ENCODE results near the gene LRTM2. TPM values are rescaled to one million over a fixed set of nuclear protein-coding genes. Genes with fewer than 3 reads are reported as not detected.

Gene LRTM2
- total RNA-seq, 1 experiment from 2014 or later: not detected

DNA sequence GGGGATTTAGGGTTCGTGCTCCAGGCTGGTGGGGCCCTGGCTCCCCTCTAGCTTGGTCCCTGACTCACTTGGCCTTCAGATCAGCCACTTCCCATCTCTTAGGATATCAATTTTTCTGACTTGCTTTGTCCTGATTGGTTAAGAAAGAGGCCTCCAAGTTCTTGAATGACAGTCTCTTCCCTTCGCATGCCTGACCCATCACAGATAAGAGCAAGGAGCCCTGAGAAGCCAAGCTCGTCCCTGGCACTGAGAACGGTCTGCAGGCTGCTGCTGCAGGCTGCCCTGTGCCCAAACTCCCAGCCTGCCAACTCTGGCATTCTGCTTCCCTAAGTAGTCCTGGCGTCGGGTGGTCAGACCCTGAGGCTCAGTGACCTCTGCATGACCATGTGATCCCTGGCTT is 794 bp upstream of the LRTM2 start:
- H3K9me3 Mint-ChIP-seq (ENCODE audit: unreplicated experiment): no peaks in the 10 kb centered on the region
- no TSS peak for BruUV-seq (replicated peaks)
- no peak for DNase-seq
- peaks cover 5% of the 10 kb centered on the region for H3K36me3 Mint-ChIP-seq (ENCODE audit: insufficient read depth, unreplicated experiment)
- Histone ChIP-seq H3K36me3 (ENCODE audit: control insufficient read depth, insufficient read depth, low read length) (no peaks in the 10 kb centered on the region), H3K4me3 (ENCODE audit: low read depth, low read length) (no peak overlapping the region), H3K4me1 (peaks cover 12% of the 10 kb centered on the region; the same call in 1 of the 2 replicates), H3K27me3 (replicated peaks; ENCODE audit: control insufficient read depth, insufficient read depth, low read length) (no peaks in the 10 kb centered on the region), H3K9me3 (no peaks in the 10 kb centered on the region)
- ChIA-PET POLR2A (no interaction called here), CTCF (no interaction called here)
- H3K4me1 Mint-ChIP-seq (ENCODE audit: low read depth, unreplicated experiment): peaks cover 7% of the 10 kb centered on the region
- H3K27ac Mint-ChIP-seq (ENCODE audit: unreplicated experiment): no peak overlapping the region
- no peak overlapping the region for H3K4me3 Mint-ChIP-seq (ENCODE audit: unreplicated experiment)
- TF ChIP-seq, protein P1, sequence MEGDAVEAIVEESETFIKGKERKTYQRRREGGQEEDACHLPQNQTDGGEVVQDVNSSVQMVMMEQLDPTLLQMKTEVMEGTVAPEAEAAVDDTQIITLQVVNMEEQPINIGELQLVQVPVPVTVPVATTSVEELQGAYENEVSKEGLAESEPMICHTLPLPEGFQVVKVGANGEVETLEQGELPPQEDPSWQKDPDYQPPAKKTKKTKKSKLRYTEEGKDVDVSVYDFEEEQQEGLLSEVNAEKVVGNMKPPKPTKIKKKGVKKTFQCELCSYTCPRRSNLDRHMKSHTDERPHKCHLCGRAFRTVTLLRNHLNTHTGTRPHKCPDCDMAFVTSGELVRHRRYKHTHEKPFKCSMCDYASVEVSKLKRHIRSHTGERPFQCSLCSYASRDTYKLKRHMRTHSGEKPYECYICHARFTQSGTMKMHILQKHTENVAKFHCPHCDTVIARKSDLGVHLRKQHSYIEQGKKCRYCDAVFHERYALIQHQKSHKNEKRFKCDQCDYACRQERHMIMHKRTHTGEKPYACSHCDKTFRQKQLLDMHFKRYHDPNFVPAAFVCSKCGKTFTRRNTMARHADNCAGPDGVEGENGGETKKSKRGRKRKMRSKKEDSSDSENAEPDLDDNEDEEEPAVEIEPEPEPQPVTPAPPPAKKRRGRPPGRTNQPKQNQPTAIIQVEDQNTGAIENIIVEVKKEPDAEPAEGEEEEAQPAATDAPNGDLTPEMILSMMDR (IDR thresholded peaks at IDR 0.05; ENCODE audit: insufficient read depth in 1 of 2, low read depth in 1 of 2, low read length in 1 of 2, severe bottlenecking in 1 of 2, unreplicated experiment in 1 of 2): no peak
- H3K27me3 Mint-ChIP-seq (ENCODE audit: insufficient read depth, unreplicated experiment): peaks cover 15% of the 10 kb centered on the region
- intact Hi-C loops (cut with micrococcal nuclease; ENCODE audit: unreplicated experiment): no loop called here

GRCh38 chr12:1820896-1821291 is 529 bp downstream of the LRTM2 start:
- no peak for DNase-seq
- no TSS peak for BruUV-seq (replicated peaks)
- Mint-ChIP-seq H3K36me3 (ENCODE audit: insufficient read depth, unreplicated experiment) (peaks cover 5% of the 10 kb centered on the region), H3K4me1 (ENCODE audit: low read depth, unreplicated experiment) (peaks cover 7% of the 10 kb centered on the region), H3K4me3 (ENCODE audit: unreplicated experiment) (no peak overlapping the region), H3K9me3 (ENCODE audit: unreplicated experiment) (no peaks in the 10 kb centered on the region), H3K27me3 (ENCODE audit: insufficient read depth, unreplicated experiment) (peaks cover 18% of the 10 kb centered on the region), H3K27ac (ENCODE audit: unreplicated experiment) (no peak overlapping the region)
- H3K4me3 ChIP-seq (ENCODE audit: low read depth, low read length): no peak overlapping the region
- intact Hi-C loops (cut with micrococcal nuclease; ENCODE audit: unreplicated experiment): no loop called here
- ChIA-PET POLR2A (no interaction called here), CTCF (no interaction called here)
- peaks cover 9% of the 10 kb centered on the region; the same call in 1 of the 2 replicates for H3K4me1 ChIP-seq
- TF ChIP-seq, protein P1 (IDR thresholded peaks at IDR 0.05; ENCODE audit: insufficient read depth in 1 of 2, low read depth in 1 of 2, low read length in 1 of 2, severe bottlenecking in 1 of 2, unreplicated experiment in 1 of 2): no peak
- H3K36me3 ChIP-seq (ENCODE audit: control insufficient read depth, insufficient read depth, low read length): no peaks in the 10 kb centered on the region
- H3K27me3 ChIP-seq (replicated peaks; ENCODE audit: control insufficient read depth, insufficient read depth, low read length): no peaks in the 10 kb centered on the region
- H3K9me3 ChIP-seq: no peaks in the 10 kb centered on the region

GRCh38 chr12:1821805-1822204 is 1.4 kb downstream of the LRTM2 start:
- Mint-ChIP-seq H3K36me3 (ENCODE audit: insufficient read depth, unreplicated experiment) (peaks cover 5% of the 10 kb centered on the region), H3K27ac (ENCODE audit: unreplicated experiment) (no peak overlapping the region), H3K9me3 (ENCODE audit: unreplicated experiment) (no peaks in the 10 kb centered on the region), H3K27me3 (ENCODE audit: insufficient read depth, unreplicated experiment) (peaks cover 18% of the 10 kb centered on the region), H3K4me3 (ENCODE audit: unreplicated experiment) (no peak overlapping the region), H3K4me1 (ENCODE audit: low read depth, unreplicated experiment) (no peaks in the 10 kb centered on the region)
- DNase-seq: no peak
- no peaks in the 10 kb centered on the region for H3K9me3 ChIP-seq
- intact Hi-C loops (cut with micrococcal nuclease; ENCODE audit: unreplicated experiment): no loop called here
- BruUV-seq (replicated peaks): no TSS peak
- H3K36me3 ChIP-seq (ENCODE audit: control insufficient read depth, insufficient read depth, low read length): no peaks in the 10 kb centered on the region
- no peak overlapping the region for H3K4me3 ChIP-seq (ENCODE audit: low read depth, low read length)
- TF ChIP-seq, protein P1 (IDR thresholded peaks at IDR 0.05; ENCODE audit: insufficient read depth in 1 of 2, low read depth in 1 of 2, low read length in 1 of 2, severe bottlenecking in 1 of 2, unreplicated experiment in 1 of 2): no peak
- ChIA-PET POLR2A (interaction anchor here (0.6 kb wide), 1 partner anchor 1259 kb away, joined by 5 read pairs; no protein-coding TSS in a partner anchor), CTCF (interaction anchor here (0.6 to 0.9 kb wide), 2 partner anchors 136 to 699 kb away, joined by 3 read pairs; no protein-coding TSS in a partner anchor)
- no peaks in the 10 kb centered on the region for H3K4me1 ChIP-seq
- H3K27me3 ChIP-seq (replicated peaks; ENCODE audit: control insufficient read depth, insufficient read depth, low read length): no peaks in the 10 kb centered on the region
